GM12878 (cell line): ENCODE data around the gene RSAD2. TPM values are rescaled to one million over a fixed set of nuclear protein-coding genes. Genes with fewer than 3 reads are reported as not detected.

Experiments
- ATAC-seq: fragments of 200-7000 bp; cut with Tn5 transposase; 3 replicates; pipeline ENCODE4 v1.9.1; 2020; ENCODE audit warnings: mild to moderate bottlenecking, moderate library complexity
- BruUV-seq: library from RNA; stranded (reverse); fragments of 400-500 nt; replicated peaks from 2 replicates; lab custom pipeline; 2021; lab: Mats Ljungman, UMichigan
- CTCF ChIA-PET: fragments of 300-600 bp; sonication (Branson Sonifier 250); formaldehyde crosslinking; extraction: SDS; loops from one replicate; lab custom pipeline; 2021; ENCODE audit warnings: inconsistent platforms; lab: Yijun Ruan, JAX
- POLR2A ChIA-PET: fragments of 350-600 bp; formaldehyde crosslinking; extraction: SDS; loops from one replicate; lab custom pipeline; 2021; ENCODE audit warnings: inconsistent platforms; lab: Charles Lee
- RAD21 ChIA-PET: fragments of 300-600 bp; sonication (Branson Sonifier 250); formaldehyde crosslinking; loops from one replicate; lab custom pipeline; 2023; ENCODE audit warnings: antibody characterized with exemption; ENCODE audit not compliant: unreplicated experiment; lab: Charles Lee
- SMC1A ChIA-PET: fragments of 300-600 bp; sonication (Branson Sonifier 250); formaldehyde crosslinking; loops from one replicate; lab custom pipeline; 2023; ENCODE audit not compliant: unreplicated experiment, uncharacterized antibody; lab: Charles Lee
- DNase-seq: peaks from one replicate; pipeline ENCODE4 v3.0.0-alpha.2; 2011; ENCODE audit warnings: low read depth, low spot score
- FAIRE-seq: peaks from 3 replicates; lab custom pipeline; 2011; peaks lifted over from hg19 to GRCh38; lab: Jason Lieb, UNC
- H2AFZ ChIP-seq: 2 replicates; pipeline ENCODE4 v1.6.0; 2011; ENCODE audit warnings: low read depth, low read length, control low read depth; ENCODE audit not compliant: control insufficient read depth
- H3K27ac ChIP-seq: 2 replicates; pipeline ENCODE4 v1.5.1; 2011; ENCODE audit warnings: control low read depth; ENCODE audit not compliant: control insufficient read depth, insufficient read depth
- H3K27me3 ChIP-seq, 2 experiments: replicated peaks in 1 of 2; 2 replicates each; pipeline versions ENCODE4 v1.6.0 to v1.6.1; 2011; ENCODE audit warnings: low read length in 1 of 2; ENCODE audit not compliant: control insufficient read depth in 2 of 2, insufficient read depth in 2 of 2
- H3K36me3 ChIP-seq, 2 experiments: 2 replicates each; pipeline ENCODE4 v1.5.1; 2011; ENCODE audit warnings: low read length in 1 of 2; ENCODE audit not compliant: control insufficient read depth in 2 of 2, insufficient read depth in 2 of 2
- H3K4me1 ChIP-seq: 2 replicates; pipeline ENCODE4 v1.6.1; 2011; ENCODE audit warnings: mild to moderate bottlenecking, low read length, moderate library complexity, mixed read lengths; ENCODE audit not compliant: control insufficient read depth, insufficient read depth
- H3K4me2 ChIP-seq: 2 replicates; pipeline ENCODE4 v1.6.0; 2011; ENCODE audit warnings: control low read depth; ENCODE audit not compliant: control insufficient read depth, insufficient read depth
- H3K4me3 ChIP-seq: fragments of 200-600 bp; sonication (generic); 2 replicates; pipeline ENCODE4 v1.5.1; 2016
- H3K79me2 ChIP-seq: 2 replicates; pipeline ENCODE4 v1.6.0; 2011; ENCODE audit warnings: low read length; ENCODE audit not compliant: control insufficient read depth, insufficient read depth
- H3K9ac ChIP-seq: 2 replicates; pipeline ENCODE4 v1.8.0; 2011; ENCODE audit warnings: low read length, control low read depth, mixed read lengths; ENCODE audit not compliant: control insufficient read depth, insufficient read depth
- H3K9me3 ChIP-seq: replicated peaks from 3 replicates; pipeline ENCODE4 v1.5.1; 2011; ENCODE audit warnings: mild to moderate bottlenecking, low read length; ENCODE audit not compliant: control insufficient read depth, insufficient read depth
- H4K20me1 ChIP-seq: 2 replicates; pipeline ENCODE4 v1.6.0; 2011; ENCODE audit not compliant: control insufficient read depth, insufficient read depth
- EP300 ChIP-seq, 2 experiments: fragments of 150-350 bp in 1 of 2; IDR thresholded peaks; 2 replicates each; pipeline ENCODE4 v1.6.1; 2011 to 2012; ENCODE audit warnings: low read depth in 2 of 2, low read length in 2 of 2, borderline replicate concordance in 1 of 2, improper control_type of control experiment in 1 of 2, inconsistent platforms in 1 of 2; ENCODE audit not compliant: control insufficient read depth in 1 of 2
- GABPA ChIP-seq: IDR thresholded peaks from 2 replicates; pipeline ENCODE4 v1.6.1; 2014; ENCODE audit warnings: antibody characterized with exemption, low read depth, mild to moderate bottlenecking, inconsistent platforms
- HCFC1 ChIP-seq: fragments of 150-350 bp; IDR thresholded peaks from 2 replicates; pipeline ENCODE4 v1.6.1; 2014; ENCODE audit warnings: low read length
- IRF4 ChIP-seq: IDR thresholded peaks from 2 replicates; pipeline ENCODE4 v1.6.1; 2011; ENCODE audit warnings: low read depth, low read length
- JUND ChIP-seq: IDR thresholded peaks from 2 replicates; pipeline ENCODE4 v1.6.1; 2012; ENCODE audit warnings: low read depth, mild to moderate bottlenecking, low read length, improper control_type of control experiment, moderate library complexity
- KLF5 ChIP-seq: fragments of 450-650 bp; IDR thresholded peaks from 2 replicates; pipeline ENCODE4 v1.6.1; 2014; ENCODE audit warnings: mild to moderate bottlenecking; ENCODE audit not compliant: partially characterized antibody
- MEF2B ChIP-seq: fragments of 450-650 bp; IDR thresholded peaks from 2 replicates; pipeline ENCODE4 v1.6.1; 2018; ENCODE audit warnings: mild to moderate bottlenecking, moderate library complexity; ENCODE audit not compliant: partially characterized antibody, poor library complexity, severe bottlenecking
- STAT1 ChIP-seq: fragments of 450-650 bp; conservative IDR thresholded peaks from 2 replicates; pipeline ENCODE4 v1.6.1; 2014; ENCODE audit warnings: antibody characterized with exemption, mild to moderate bottlenecking
- WGBS: methylation state at CpG from one replicate; pipeline ENCODE4 v1.1.6; 2016; ENCODE audit warnings: low lambda C conversion rate; ENCODE audit not compliant: insufficient replicate concordance, insufficient coverage; ENCODE audit errors: missing lambda C conversion rate; 5-methylcytosine and 5-hydroxymethylcytosine counted together
- in situ Hi-C: fragments of 300-500 bp; cut with MboI; formaldehyde crosslinking; loops from 9 replicates; pipeline ENCODE4 v1.14.3; 2018; ENCODE audit warnings: mixed read lengths
- intact Hi-C: fragments of 100-400 bp; cut with micrococcal nuclease; formaldehyde crosslinking; loops from one replicate; pipeline ENCODE4 v1.14.2; 2022; ENCODE audit not compliant: unreplicated experiment
- polyA plus RNA-seq, 11 experiments: library from polyadenylated mRNA; depleted of rRNA in 4 of 11; unstranded in 6 of 11; stranded (reverse) in 5 of 11; fragments of >200 nt; fragmentation: Nextera tagmentation in 4 of 11; fragmentation: Illumina TruSeq in 1 of 11; extraction: Ambion mirVana in 4 of 11; extraction: Trizol in 1 of 11; gene quantifications; 1 replicate in 1 of 11; 2 replicates in 10 of 11; pipeline versions ENCODE4 v1.2.1 to v1.2.3, GENCODE V29; 2011 to 2016; ENCODE audit warnings: inconsistent platforms in 2 of 11, missing spikeins in 2 of 11, low read depth in 1 of 11
- total RNA-seq, 4 experiments: library from RNA; depleted of rRNA in 3 of 4; stranded (reverse); fragments of >200 nt in 3 of 4; fragmentation: Illumina TruSeq in 1 of 4; extraction: Trizol in 1 of 4; gene quantifications; 2 replicates each; pipeline versions ENCODE4 v1.2.1 to v1.2.3, GENCODE V29; 2013 to 2021
- TF ChIP-seq, protein P1 (sequence below): fragments of 450-650 bp; IDR thresholded peaks from 2 replicates; pipeline ENCODE4 v1.6.1; 2016; ENCODE audit warnings: mild to moderate bottlenecking
- TF ChIP-seq, protein P2 (sequence below): fragments of 450-650 bp; IDR thresholded peaks from 2 replicates; pipeline ENCODE4 v1.6.1; 2018; ENCODE audit warnings: mild to moderate bottlenecking, low read depth, moderate library complexity; ENCODE audit not compliant: partially characterized antibody
- TF ChIP-seq, protein P3 (sequence below): fragments of 450-650 bp; formaldehyde crosslinking; IDR thresholded peaks from 2 replicates; pipeline ENCODE4 v1.4.0; 2022; ENCODE audit warnings: mild to moderate bottlenecking, moderate library complexity
- TF ChIP-seq, protein P4 (sequence below): fragments of 450-650 bp; IDR thresholded peaks from 2 replicates; pipeline ENCODE4 v1.6.1; 2014; ENCODE audit warnings: mild to moderate bottlenecking

RSAD2 gene
- total and polyA plus RNA-seq, 10 of the 15 experiments (the other 5 are each of a cell fraction or from before 2014, with no cell fraction given) = 0.24 to 0.90 (median 0.69) TPM

GRCh38 chr2:6860296-6860695, 17.3 kb upstream of the RSAD2 start (continued):
- TF ChIP-seq IRF4 = no peak
- TF ChIP-seq JUND = no peak
- TF ChIP-seq STAT1 = no peak
- no peak for TF ChIP-seq HCFC1
- TF ChIP-seq, protein P1, sequence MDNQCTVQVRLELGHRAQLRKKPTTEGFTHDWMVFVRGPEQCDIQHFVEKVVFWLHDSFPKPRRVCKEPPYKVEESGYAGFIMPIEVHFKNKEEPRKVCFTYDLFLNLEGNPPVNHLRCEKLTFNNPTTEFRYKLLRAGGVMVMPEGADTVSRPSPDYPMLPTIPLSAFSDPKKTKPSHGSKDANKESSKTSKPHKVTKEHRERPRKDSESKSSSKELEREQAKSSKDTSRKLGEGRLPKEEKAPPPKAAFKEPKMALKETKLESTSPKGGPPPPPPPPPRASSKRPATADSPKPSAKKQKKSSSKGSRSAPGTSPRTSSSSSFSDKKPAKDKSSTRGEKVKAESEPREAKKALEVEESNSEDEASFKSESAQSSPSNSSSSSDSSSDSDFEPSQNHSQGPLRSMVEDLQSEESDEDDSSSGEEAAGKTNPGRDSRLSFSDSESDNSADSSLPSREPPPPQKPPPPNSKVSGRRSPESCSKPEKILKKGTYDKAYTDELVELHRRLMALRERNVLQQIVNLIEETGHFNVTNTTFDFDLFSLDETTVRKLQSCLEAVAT = no peak
- TF ChIP-seq, protein P2, sequence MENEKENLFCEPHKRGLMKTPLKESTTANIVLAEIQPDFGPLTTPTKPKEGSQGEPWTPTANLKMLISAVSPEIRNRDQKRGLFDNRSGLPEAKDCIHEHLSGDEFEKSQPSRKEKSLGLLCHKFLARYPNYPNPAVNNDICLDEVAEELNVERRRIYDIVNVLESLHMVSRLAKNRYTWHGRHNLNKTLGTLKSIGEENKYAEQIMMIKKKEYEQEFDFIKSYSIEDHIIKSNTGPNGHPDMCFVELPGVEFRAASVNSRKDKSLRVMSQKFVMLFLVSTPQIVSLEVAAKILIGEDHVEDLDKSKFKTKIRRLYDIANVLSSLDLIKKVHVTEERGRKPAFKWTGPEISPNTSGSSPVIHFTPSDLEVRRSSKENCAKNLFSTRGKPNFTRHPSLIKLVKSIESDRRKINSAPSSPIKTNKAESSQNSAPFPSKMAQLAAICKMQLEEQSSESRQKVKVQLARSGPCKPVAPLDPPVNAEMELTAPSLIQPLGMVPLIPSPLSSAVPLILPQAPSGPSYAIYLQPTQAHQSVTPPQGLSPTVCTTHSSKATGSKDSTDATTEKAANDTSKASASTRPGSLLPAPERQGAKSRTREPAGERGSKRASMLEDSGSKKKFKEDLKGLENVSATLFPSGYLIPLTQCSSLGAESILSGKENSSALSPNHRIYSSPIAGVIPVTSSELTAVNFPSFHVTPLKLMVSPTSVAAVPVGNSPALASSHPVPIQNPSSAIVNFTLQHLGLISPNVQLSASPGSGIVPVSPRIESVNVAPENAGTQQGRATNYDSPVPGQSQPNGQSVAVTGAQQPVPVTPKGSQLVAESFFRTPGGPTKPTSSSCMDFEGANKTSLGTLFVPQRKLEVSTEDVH = no peak
- no peak for TF ChIP-seq KLF5

DNA sequence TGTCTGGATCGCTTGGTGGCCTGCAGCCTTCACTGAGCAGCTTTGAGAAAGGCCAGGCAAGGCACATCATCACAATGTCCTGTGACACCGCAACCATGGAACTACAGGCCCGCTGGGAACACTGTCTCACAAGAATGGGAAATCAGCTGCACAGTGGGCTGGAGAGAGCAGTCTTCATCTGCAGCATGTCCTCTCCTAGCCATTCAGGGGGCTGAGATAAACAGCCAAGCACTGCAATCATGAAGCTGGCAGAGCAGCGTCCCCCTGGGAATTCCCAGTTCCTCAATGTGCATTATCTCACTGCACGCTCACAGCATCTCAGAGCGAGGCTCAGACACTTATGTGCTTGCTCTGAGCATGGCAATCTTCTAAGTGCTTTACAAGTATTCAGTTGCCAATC, 13.8 kb upstream of the RSAD2 start:
- no TSS peak for BruUV-seq
- ATAC-seq (no peak), DNase-seq (no peak), FAIRE-seq (no peak)
- H4K20me1 ChIP-seq = no peaks in the 10 kb centered on the region
- peaks cover 0 to 4% of the 10 kb centered on the region in 2 experiments; a peak in 2 of 4 replicates for H3K36me3 ChIP-seq
- peak overlapping the region; percentile 77; the same call in 1 of the 2 replicates for H3K4me3 ChIP-seq
- intact Hi-C loops (no loop called here), in situ Hi-C loops (no loop called here)
- H3K9me3 ChIP-seq = peaks cover 15% of the 10 kb centered on the region; the same call in 2 of the 3 replicates
- SMC1A ChIA-PET = interaction anchor here (0.9 kb wide), 1 partner anchor 46 kb away, joined by 3 read pairs; no protein-coding TSS in a partner anchor
- WGBS = 97% methylated on average over 6 of the region's 6 CpGs
- H3K4me2 ChIP-seq = peak overlapping the region; percentile 96
- H3K79me2 ChIP-seq = peaks cover 3% of the 10 kb centered on the region; the same call in 1 of the 2 replicates
- POLR2A ChIA-PET = no interaction called here
- no peak overlapping the region for H2AFZ ChIP-seq
- CTCF ChIA-PET = interaction anchor here (4.7 kb wide), 1 partner anchor 13 kb away, joined by 31 read pairs; the partner anchor contains the start of gene RSAD2
- no peaks in the 10 kb centered on the region; a peak in 2 of 4 replicates for H3K27me3 ChIP-seq
- RAD21 ChIA-PET = no interaction called here
- H3K4me1 ChIP-seq = peaks cover 12% of the 10 kb centered on the region; the same call in 1 of the 2 replicates
- no peak overlapping the region for H3K9ac ChIP-seq
- no peak overlapping the region for H3K27ac ChIP-seq
- TF ChIP-seq, protein P3, sequence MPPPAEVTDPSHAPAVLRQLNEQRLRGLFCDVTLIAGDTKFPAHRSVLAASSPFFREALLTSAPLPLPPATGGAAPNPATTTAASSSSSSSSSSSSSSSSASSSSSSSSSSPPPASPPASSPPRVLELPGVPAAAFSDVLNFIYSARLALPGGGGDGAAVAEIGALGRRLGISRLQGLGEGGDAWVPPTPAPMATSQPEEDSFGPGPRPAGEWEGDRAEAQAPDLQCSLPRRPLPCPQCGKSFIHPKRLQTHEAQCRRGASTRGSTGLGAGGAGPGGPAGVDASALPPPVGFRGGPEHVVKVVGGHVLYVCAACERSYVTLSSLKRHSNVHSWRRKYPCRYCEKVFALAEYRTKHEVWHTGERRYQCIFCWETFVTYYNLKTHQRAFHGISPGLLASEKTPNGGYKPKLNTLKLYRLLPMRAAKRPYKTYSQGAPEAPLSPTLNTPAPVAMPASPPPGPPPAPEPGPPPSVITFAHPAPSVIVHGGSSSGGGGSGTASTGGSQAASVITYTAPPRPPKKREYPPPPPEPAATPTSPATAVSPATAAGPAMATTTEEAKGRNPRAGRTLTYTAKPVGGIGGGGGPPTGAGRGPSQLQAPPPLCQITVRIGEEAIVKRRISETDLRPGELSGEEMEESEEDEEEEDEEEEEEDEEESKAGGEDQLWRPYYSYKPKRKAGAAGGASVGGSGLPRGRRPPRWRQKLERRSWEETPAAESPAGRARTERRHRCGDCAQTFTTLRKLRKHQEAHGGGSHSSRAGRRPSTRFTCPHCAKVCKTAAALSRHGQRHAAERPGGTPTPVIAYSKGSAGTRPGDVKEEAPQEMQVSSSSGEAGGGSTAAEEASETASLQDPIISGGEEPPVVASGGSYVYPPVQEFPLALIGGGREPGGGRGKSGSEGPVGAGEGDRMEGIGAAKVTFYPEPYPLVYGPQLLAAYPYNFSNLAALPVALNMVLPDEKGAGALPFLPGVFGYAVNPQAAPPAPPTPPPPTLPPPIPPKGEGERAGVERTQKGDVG (CRISPR knock-in tag) = no peak
- TF ChIP-seq EP300 (IDR thresholded peaks at IDR 0.05; ENCODE audit: borderline replicate concordance in 1 of 2, control insufficient read depth in 1 of 2, low read depth in 2 of 2, low read length in 2 of 2) (no peak), MEF2B (peak; percentile 18), GABPA (no peak)
- TF ChIP-seq, protein P4, sequence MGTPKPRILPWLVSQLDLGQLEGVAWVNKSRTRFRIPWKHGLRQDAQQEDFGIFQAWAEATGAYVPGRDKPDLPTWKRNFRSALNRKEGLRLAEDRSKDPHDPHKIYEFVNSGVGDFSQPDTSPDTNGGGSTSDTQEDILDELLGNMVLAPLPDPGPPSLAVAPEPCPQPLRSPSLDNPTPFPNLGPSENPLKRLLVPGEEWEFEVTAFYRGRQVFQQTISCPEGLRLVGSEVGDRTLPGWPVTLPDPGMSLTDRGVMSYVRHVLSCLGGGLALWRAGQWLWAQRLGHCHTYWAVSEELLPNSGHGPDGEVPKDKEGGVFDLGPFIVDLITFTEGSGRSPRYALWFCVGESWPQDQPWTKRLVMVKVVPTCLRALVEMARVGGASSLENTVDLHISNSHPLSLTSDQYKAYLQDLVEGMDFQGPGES = no peak
